HG03565 (cell line): ENCODE data around the gene GSX2.

Source experiments
- ATAC-seq: cut with Tn5 transposase; IDR thresholded peaks from one replicate; pipeline ENCODE4 v1.9.1; 2021; ENCODE audit warnings: mild to moderate bottlenecking, moderate library complexity; ENCODE audit not compliant: unreplicated experiment

Gene GSX2

DNA sequence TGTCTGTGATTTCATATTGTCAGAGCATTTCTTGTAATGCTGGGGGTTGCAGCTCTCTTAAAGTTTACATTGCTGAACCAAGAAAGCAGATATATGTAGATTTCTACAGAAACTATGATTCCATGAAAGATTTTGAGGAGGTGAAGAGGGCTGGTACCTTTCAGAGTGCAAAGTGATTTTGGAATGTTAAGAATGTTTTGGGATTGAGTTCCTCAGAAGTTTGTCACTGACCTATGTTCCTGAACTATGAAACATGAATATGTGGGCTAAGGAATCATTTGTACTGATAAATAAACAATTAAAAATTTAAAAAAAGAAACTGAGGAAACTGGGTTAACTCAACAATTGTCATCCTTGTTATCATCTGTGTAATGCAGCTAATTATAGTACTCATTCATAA lies 23.3 kb upstream of the GSX2 start:
- ATAC-seq, result no peak

DNA sequence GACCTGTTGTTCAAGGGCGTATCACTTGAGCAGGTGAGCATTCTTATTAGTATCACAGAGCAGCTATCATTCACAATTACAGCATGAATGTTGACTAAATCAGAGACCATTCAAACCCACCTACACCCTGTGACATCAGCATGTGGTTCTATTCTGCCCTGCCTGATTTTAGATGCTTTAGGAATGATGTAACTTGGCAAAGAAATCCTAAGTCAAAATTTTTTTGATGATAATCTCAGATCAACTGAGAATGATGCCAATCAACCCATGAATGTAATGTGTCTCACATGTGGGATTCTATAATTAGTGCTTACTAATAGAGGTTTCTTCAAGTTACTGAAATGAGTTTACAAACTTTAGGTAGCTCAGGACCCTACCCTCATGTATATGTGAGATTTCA lies 22.2 kb upstream of the GSX2 start:
- ATAC-seq, result no peak

DNA sequence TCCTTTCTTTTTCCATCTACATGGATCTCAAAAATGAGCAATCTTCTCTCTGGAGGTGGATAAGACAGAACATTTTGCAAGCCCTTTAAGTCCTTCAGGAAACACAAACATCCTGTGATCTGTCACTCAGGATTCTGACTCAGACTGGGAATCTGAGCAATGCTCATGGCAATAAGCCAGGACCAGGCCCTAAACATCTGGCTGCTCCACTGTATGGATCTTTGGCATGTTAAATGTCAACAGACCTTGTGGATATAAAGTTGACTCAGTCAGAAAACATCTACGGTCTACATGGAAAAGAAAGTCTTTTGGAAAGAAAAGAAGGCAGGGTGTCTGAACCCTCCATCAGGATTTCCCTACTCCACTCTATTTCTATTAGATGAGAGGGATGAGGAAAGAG lies 17.8 kb upstream of the GSX2 start:
- no peak for ATAC-seq

DNA sequence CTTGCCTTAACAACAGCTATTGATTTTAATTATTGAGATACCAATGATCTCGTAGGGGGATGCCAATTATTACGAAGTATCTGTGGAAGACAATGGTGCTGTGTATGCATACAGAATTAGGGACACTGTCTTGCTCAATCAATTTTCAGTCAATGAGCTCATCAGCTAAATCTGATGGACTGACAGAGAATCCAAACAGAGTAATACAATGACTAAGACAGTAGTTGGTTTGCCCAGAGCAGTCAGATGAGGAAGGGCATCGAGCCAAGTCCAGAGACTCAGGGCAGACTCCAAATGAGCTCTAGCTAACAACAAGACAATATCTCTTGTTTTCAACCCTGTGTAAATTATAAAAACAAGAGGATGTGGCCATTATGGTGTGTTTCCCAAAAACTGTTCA lies 14.7 kb upstream of the GSX2 start:
- ATAC-seq, result no peak

DNA sequence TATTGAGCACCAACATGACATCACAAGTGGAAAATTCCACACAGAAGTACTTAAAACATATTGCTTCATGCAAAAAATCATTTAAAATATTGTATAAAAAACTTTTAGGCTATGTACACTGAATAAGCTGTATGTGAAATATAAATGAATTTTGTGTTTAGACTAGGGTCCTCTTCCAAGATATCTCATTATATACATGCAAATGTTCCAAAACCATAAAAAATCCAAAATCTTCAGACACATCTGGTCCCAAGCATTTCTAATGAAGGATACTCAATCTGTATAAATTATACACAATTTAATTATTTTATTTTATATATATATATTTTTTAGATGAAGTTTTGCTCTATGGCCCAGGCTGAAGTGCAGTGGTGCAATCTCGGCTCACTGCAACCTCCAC lies 10.1 kb upstream of the GSX2 start:
- ATAC-seq, result no peak

DNA sequence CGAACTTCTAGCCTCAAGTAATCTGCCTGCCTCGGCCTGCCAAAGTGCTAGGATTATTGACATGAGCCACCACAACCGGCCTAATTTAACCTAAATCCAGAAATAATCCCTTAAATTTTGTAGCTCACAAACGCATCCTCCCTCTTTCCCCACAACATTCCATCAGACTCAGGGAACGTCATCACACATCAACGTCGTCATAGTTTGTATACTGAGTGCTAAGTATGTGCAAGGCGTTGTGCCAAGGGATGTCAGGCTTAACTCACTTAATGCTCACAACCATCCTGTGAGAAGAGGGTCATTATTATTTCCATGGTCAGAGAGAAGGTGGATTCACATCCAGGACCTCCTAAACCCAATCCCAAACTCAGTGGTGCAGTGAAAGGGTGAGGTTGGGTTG lies 9.6 kb upstream of the GSX2 start:
- no peak for ATAC-seq

DNA sequence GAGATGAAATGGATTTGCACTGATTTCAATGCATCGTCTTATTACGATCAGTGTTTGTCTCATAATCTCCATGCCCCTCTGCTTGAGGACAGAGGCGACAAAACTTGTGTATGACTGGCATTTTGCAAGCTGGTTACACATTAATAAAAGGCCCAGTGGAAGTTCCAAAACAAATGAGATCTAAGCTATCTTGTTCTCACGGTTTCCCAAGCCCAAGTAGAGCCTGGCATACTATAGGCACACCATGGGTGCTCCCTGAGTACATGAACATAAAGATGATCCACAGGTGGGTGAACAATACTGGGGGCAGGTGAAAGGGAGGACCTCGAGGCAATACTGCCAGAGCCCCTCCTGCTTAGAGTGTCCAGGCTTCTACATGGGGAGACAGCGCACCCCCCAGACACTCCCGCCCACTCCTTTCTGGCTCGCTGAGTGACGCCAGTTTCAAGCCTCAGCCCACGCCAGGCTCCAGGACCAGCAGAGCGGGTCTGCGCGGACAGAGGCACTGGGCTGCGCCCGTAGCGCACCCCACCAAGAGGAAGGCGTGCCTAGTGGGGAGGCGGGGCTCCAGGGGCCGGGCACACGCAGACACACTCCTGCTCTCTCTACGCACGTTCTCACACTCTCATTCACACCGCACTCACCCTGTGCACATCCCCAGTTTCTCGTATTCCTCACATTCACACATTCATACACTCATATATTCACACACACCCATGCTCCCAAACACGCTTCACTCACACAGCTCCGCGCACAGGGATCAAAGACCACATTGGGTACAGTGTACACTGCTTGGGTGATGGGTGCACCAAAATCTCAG lies 8.9 kb upstream of the GSX2 start:
- no peak for ATAC-seq

DNA sequence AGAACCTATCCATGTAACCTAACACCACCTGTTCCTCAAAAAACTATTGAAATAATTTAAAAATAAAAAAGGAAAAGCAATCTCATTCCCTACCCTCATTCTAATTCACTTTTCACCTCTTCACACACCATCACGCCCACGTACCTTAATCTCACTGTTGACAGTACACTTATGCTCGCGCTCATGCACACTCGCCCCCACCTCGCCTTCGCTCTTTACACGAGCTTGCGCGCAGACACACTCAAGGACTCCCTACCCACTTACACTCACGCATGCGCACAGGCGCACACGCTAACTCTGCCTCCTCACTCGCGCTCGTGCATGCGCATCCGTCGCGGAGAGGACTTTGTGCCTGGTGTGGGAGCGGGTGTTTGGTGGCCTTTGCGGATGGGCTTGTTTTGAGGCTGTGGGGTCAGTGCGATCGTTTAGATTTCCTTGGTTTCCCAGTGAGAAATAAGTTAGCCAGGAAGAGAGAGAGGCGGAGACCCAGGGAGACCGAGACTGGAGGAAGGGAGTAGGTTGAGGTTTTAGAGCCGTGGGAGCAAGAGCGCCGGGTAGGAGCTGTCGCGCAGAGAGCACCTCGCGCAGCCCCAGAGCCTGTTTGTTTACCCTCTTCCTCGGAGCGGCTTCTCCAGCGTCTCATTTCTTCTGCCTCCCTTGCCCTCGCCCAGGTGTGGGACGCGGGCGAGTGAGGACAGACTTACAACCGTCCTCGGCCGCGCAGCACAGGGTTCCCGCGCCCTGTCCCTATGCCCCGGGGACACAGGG lies 8.1 kb upstream of the GSX2 start:
- ATAC-seq, result peak; percentile 80

DNA sequence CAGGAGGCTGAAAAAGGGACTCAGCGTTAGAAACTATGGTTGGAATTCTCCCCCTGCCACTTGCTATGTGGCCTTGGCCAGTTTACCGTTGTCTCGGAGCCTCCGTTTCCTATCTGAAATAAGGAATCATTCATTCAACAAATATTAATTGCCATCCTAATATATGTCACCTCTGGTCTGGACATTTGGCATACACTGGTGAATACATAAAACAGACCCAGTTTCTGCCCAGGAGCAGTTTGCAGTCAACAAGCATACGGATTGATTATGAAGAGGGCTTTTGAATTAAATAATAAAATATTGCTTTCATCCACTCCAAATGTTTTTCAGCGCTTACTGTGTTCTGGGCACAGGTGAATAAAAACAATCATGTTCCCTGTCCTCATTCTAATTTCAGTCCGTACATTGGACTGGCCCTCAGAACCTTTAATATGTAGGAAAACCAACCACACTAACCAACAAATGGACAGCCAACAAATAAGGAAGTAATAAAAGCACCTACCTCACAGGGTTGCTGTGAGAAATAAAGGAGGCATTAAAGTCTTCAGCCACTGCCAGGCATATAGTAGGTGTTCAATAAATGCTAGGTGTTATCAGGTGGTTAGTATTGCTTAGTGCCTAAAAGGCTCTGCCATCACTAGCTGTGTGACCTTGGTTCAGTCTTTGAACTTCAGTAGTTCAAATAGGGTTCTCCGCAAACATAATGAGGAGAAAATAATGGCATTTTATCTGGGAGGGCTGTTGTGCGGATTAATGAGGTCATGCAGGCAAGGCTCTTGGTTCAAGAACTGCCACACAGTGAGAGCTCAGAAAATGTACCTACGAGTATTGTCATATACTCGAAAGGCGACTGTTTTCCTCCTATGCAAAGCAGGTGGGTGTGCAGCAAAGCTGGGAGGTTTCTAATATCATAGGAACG lies 7.3 kb upstream of the GSX2 start:
- no peak for ATAC-seq

DNA sequence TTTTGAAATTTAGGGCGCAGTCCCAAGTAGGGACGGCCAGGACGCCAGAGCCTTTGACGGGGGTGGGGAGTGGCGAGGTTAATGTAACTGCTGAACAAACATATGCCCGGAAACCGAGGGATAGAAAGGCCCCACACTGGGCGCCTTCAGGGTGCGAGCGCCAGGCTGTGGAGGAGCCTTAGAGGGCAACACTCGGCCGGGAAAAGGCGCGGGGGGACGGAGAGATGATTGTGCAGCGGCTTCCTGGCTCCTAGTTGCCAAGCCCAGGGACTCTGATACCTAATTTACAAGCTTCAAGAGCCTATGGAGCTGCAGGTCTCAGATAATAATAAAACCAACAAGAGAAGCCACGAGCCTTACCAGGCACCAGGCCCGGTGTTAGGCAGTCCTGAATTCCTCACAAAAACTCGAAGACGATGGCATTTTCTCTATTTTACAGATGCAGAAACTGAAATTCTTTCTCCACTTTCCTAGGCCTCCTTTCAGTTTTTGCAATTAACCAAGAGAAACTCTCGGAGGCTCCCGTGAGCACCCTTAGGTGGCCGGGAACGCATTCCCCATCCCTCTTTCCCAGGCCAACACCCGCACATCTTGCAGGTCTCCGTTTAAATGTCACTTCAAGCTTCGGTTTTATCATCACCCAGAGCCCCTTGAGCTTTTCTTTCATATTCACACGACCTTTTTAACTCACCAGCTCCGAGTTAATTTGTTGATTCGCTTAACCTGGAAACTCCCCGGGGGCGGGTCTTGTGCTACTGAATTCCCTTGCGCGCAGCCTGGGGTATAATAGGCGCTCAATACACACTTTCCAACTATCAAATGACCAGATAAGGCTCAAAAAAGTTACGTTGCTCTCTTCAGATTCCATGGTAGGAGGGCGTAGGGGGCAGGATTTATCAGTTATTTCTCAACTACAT lies 6.4 kb upstream of the GSX2 start:
- no peak for ATAC-seq

DNA sequence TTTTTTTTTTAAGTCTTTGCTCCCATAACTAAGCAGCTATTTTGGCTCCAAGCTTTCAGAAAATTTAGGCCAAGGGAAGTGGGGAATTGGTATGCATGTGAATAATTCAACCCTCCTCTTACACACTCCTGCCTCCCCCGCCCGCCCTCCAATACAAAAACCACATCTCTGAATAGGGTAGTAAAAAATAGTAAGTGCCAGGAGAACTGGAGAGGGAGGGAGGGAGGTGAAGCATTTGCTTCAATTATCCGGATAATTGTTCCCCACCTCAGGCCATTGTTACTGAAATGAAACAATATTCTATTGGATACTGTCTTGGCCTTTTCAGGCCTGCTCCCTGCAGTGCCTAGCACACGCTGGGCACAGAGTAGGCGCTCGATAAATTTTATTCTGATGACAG lies 5.5 kb upstream of the GSX2 start:
- ATAC-seq, result no peak

DNA sequence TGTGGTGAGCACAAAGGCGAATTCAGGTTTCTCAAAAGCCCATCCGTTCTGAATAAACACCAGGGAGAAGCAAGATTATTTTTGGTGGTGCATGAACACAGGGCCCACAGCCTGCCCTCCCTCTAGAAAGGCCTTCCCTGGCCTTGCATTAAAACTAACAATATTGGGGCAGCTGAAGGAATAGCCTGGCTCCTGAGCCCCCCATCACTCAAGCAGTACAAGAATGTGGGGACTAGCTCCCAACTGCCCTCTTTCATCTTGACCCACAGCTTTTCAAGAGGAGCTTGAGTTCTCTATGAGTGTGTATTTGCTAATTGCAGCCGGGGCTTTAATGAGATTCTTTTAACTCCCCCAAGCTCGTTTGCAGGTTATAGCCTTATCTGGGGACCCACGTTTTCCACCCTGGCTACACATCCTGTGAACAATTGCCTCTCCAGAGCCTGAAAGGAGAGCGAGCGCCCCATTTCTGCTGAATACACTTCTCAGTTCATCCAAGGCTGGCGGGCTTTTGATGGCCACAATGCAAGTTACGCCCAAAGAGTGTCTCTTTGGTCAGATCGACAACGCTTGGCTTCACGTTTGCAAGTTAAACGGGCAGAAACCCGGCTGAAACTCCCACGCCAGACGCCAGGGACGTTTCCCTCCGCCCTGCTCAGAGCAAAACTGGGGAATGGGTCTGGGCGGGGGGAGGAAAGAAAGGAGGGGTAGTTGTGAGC lies 4.7 kb upstream of the GSX2 start:
- ATAC-seq, result no peak

DNA sequence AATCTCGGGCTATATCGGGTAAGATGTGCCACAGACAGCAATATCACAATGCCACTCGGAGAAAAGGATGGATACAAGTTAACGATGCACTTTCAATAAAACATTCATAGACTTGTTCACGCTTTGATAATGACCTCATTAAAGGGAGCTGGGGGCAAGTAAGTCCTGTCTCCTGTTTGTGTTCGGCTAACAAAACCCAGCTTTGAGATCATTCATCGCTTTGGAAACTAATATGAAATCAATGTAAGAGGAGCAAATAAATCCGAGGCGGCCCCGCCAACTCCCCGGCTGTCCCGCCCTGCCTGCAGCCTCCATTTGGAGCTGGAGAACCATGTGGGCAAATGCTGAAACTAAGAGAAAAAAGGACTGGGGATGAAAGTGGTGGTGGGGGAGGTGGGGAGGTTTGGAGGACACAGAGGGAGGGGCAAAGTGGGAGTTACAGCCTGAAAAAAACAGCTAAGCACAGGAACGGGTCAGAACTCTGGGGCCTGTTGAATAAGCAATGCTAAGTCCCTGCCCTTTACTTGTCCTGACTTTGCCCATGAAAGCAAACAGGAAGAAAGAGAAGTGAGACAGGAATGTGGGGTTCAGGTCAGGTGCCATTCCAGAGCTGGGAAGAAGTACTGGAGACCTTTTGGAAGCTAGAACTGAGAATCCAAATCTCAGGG lies 3.5 kb upstream of the GSX2 start:
- no peak for ATAC-seq

DNA sequence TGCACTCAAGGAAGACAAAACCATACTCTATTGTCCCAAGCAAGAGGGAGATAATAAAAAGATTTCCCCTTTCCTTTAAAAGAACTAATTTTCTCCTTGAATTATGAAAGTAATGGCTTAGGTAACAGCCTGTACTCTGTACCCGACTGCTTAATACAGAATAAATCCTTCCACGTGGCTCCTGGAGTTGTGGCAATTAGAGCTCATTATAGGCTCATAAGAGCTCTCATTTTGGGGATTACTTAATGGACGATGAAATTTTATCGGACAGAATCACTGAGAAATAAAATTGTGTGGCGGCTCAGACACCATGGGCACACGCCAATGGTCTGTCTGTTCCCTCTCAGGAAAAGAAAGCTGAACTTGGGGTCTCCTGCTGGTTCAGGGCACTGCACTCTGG lies 2.8 kb upstream of the GSX2 start:
- ATAC-seq, result no peak

DNA sequence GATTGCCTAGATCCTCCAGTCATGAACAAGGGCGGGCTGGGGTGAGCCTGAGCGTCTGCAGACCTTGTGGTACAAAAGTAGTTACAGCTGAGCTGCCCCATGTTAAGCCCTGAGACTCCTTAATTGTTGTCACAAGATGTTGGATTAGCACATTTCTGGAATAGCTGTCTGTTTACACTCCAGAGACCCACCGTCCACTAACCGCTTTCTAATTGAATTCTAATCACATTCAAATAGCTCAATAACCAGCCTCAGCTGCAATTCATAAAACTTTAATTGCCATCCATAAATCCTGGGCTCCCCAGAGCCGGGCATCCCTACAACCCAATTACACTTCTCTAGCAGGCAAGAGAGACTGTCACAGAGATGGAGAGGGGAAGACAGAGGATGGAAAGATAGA lies 1.6 kb upstream of the GSX2 start:
- ATAC-seq, result no peak

DNA sequence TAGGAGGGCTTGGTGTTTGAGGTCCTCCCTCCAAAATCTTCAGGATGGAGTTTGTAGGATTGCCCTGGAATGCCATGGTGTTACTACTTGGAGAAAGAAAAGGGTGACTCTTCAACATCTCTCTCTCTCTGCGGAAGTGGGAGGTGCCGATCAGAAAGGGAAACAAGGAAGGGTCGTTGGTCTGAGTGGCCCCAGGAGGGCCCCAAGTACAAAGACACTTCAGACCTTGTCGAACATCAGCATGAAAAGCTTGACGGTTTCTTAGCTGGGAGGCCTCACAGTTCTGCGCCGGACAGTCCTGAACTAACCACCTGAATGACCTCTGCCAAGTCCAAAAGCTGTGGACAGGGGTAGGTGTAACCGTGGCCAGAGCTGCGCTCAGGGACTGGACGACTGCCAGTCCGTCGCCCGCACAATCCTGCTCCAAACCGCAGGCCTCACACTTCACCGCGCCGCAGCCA lies 646 bp upstream of the GSX2 start:
- no peak for ATAC-seq

DNA sequence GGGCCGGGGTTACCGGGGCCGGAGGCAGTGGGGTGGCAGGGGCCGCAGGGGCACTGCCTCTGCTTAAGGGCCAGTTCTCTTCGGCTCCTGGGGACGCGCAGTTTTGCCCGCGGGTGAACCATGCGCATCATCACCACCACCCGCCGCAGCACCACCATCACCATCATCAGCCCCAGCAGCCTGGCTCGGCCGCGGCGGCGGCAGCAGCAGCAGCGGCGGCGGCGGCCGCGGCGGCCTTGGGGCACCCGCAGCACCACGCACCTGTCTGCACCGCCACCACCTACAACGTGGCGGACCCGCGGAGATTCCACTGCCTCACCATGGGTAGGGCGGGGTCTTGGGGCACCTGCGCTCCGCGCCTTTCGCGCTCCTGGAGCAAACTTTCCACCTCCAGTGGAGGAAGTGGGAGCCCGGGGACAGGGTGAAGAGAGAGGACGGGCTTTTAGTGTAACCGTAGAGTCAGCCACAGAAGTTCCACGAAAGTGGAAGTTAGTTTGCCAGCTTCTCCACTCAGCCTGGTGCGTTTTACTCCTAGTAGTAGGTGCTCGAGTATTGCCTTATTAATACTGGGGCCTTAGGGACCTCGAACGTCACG lies 729 bp downstream of the GSX2 start:
- no peak for ATAC-seq

DNA sequence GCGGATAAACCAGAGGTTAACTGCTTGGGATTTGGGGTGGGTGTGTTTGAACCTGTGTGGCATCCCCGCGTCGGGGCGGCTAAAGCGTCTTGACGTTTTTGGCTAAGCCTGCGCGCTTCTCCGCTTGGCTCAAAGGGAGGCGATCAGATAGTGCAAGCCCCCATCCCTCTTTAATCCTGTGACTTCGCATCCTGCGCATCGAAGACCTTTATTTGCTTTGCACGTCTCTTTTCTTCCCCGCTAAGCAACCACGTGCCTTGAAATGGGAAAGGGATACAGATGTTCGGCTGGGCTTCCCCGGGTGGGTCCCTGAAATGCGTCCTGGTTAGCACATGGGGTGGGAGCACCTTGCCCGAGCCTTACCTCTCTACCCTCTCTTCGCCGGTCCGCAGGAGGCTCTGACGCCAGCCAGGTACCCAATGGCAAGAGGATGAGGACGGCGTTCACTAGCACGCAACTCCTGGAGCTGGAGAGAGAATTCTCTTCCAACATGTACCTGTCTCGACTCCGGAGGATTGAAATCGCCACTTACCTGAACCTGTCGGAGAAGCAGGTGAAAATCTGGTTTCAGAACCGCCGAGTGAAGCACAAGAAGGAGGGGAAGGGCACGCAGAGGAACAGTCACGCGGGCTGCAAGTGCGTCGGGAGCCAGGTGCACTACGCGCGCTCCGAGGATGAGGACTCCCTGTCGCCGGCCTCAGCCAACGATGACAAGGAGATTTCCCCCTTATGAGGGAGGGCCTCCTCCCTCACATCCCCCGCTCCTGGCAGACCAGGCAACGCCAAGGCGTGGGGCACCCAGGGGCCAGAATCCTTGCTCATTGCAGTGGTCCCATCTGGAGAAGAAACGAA lies 1.5 kb downstream of the GSX2 start:
- ATAC-seq, result no peak
